Neural progenitor cell (in vitro differentiated cells): ENCODE measurements around the gene R3HDM1. TPM values are rescaled to one million over a fixed set of nuclear protein-coding genes. Genes with fewer than 3 reads are reported as not detected.

Experiments
- DNase-seq: peaks from one replicate; pipeline ENCODE4 v3.0.0-alpha.2; 2016; ENCODE audit warnings: low spot score
- H2AFZ ChIP-seq: fragments of 200-600 bp; sonication (generic); replicated peaks from 2 replicates; pipeline ENCODE4 v1.6.1; 2016; ENCODE audit warnings: antibody characterized with exemption
- H3F3A ChIP-seq: fragments of 200-600 bp; sonication (generic); 2 replicates; pipeline ENCODE4 v1.6.1; 2016; ENCODE audit warnings: antibody characterized with exemption, low read depth
- H3K27ac ChIP-seq: fragments of 200-600 bp; sonication (generic); 2 replicates; pipeline ENCODE4 v1.5.1; 2016; ENCODE audit warnings: mild to moderate bottlenecking
- H3K27me3 ChIP-seq: fragments of 200-600 bp; sonication (generic); 2 replicates; pipeline ENCODE4 v1.6.1; 2016; ENCODE audit warnings: mild to moderate bottlenecking, moderate library complexity
- H3K36me3 ChIP-seq: fragments of 200-600 bp; sonication (generic); 2 replicates; pipeline ENCODE4 v1.5.1; 2016
- H3K4me1 ChIP-seq: fragments of 200-600 bp; sonication (generic); 2 replicates; pipeline ENCODE4 v1.6.1; 2016; ENCODE audit warnings: mixed run types
- H3K4me2 ChIP-seq: fragments of 200-600 bp; sonication (generic); 2 replicates; pipeline ENCODE4 v1.6.1; 2016
- H3K4me3 ChIP-seq: fragments of 200-600 bp; sonication (generic); 2 replicates; pipeline ENCODE4 v1.5.1; 2016
- H3K79me2 ChIP-seq: fragments of 200-600 bp; sonication (generic); 2 replicates; pipeline ENCODE4 v1.6.1; 2016; ENCODE audit warnings: low read depth
- H3K9ac ChIP-seq: fragments of 200-600 bp; sonication (generic); 2 replicates; pipeline ENCODE4 v1.6.1; 2016
- H3K9me3 ChIP-seq: fragments of 200-600 bp; sonication (generic); 2 replicates; pipeline ENCODE4 v1.5.1; 2016; ENCODE audit warnings: low read depth
- H4K20me1 ChIP-seq: fragments of 200-600 bp; sonication (generic); 2 replicates; pipeline ENCODE4 v1.6.1; 2016; ENCODE audit warnings: low read depth
- H3K27ac Mint-ChIP-seq: 3 replicates; pipeline ENCODE4 v1.8.0; 2021; ENCODE audit warnings: mixed read lengths
- H3K27me3 Mint-ChIP-seq: 2 replicates; pipeline ENCODE4 v1.8.0; 2022; ENCODE audit warnings: low read depth, mild to moderate bottlenecking, inconsistent platforms, moderate library complexity, mixed read lengths; ENCODE audit not compliant: insufficient read depth
- H3K36me3 Mint-ChIP-seq: 3 replicates; pipeline ENCODE4 v1.8.0; 2021; ENCODE audit warnings: mixed read lengths
- H3K4me1 Mint-ChIP-seq: 3 replicates; pipeline ENCODE4 v1.8.0; 2021; ENCODE audit warnings: mixed read lengths
- H3K4me3 Mint-ChIP-seq: 3 replicates; pipeline ENCODE4 v1.8.0; 2021; ENCODE audit warnings: mild to moderate bottlenecking, moderate library complexity, mixed read lengths
- H3K9me3 Mint-ChIP-seq: 3 replicates; pipeline ENCODE4 v1.8.0; 2020; ENCODE audit warnings: mixed read lengths
- EZH2 ChIP-seq: fragments of 200-600 bp; sonication (generic); IDR thresholded peaks from 2 replicates; pipeline ENCODE4 v1.6.1; 2017; ENCODE audit warnings: antibody characterized with exemption, mild to moderate bottlenecking, moderate library complexity
- EZH2phosphoT487 ChIP-seq: fragments of 200-600 bp; sonication (generic); IDR thresholded peaks from 2 replicates; pipeline ENCODE4 v1.6.1; 2017; ENCODE audit warnings: antibody characterized with exemption
- total RNA-seq: library from RNA; depleted of rRNA; stranded (reverse); fragments of >200 nt; gene quantifications from 2 replicates; pipeline ENCODE4 v1.2.3, GENCODE V29; 2015; ENCODE audit warnings: low replicate concordance
- TF ChIP-seq, protein P1 (sequence below): fragments of 200-600 bp; sonication (generic); IDR thresholded peaks from 2 replicates; pipeline ENCODE4 v1.5.1; 2017; ENCODE audit warnings: antibody characterized with exemption, mild to moderate bottlenecking

The R3HDM1 gene
- total RNA-seq, 1 donor from 2014 or later: 49.4 TPM

DNA sequence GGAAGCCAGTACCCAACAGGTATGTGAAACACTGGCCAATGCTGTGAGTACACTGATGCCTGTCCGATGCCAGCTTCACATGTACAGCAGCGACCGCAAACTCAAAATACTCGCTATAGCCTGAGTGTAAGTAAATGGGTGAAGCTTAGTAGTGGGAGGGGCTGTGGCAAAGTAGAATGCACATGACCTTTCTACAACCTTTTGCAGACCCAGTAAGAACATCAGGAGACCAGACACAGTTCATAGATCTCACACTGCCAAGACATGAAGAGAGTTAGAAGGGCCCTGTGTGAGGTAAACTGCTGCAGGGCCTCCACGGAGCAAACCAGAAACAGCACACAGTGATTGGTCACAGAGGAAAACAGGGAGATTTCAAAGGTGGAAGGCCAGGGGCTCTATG, 201.3 kb downstream of the R3HDM1 start:
- H3K4me1 ChIP-seq: peaks cover 4% of the 10 kb centered on the region
- H3K36me3 Mint-ChIP-seq: no peaks in the 10 kb centered on the region
- H3K27ac Mint-ChIP-seq: peak overlapping the region; percentile 73
- no peaks in the 10 kb centered on the region for H3F3A ChIP-seq
- no peak overlapping the region for H3K4me3 Mint-ChIP-seq
- no peak for TF ChIP-seq EZH2phosphoT487
- TF ChIP-seq, protein P1, sequence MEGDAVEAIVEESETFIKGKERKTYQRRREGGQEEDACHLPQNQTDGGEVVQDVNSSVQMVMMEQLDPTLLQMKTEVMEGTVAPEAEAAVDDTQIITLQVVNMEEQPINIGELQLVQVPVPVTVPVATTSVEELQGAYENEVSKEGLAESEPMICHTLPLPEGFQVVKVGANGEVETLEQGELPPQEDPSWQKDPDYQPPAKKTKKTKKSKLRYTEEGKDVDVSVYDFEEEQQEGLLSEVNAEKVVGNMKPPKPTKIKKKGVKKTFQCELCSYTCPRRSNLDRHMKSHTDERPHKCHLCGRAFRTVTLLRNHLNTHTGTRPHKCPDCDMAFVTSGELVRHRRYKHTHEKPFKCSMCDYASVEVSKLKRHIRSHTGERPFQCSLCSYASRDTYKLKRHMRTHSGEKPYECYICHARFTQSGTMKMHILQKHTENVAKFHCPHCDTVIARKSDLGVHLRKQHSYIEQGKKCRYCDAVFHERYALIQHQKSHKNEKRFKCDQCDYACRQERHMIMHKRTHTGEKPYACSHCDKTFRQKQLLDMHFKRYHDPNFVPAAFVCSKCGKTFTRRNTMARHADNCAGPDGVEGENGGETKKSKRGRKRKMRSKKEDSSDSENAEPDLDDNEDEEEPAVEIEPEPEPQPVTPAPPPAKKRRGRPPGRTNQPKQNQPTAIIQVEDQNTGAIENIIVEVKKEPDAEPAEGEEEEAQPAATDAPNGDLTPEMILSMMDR: no peak
- no peak for TF ChIP-seq EZH2
- H3K9me3 ChIP-seq: no peaks in the 10 kb centered on the region
- H3K27ac ChIP-seq: no peak overlapping the region
- no peaks in the 10 kb centered on the region for H4K20me1 ChIP-seq
- H3K4me3 ChIP-seq: no peak overlapping the region
- H3K36me3 ChIP-seq: no peaks in the 10 kb centered on the region
- H3K27me3 ChIP-seq: no peaks in the 10 kb centered on the region
- no peak overlapping the region for H3K9ac ChIP-seq
- H3K27me3 Mint-ChIP-seq: peaks cover 2% of the 10 kb centered on the region
- DNase-seq: no peak
- H3K79me2 ChIP-seq: no peaks in the 10 kb centered on the region
- H3K4me2 ChIP-seq: no peak overlapping the region
- peak overlapping the region; percentile 63 for H2AFZ ChIP-seq
- no peaks in the 10 kb centered on the region for H3K9me3 Mint-ChIP-seq
- peaks cover 6% of the 10 kb centered on the region for H3K4me1 Mint-ChIP-seq

DNA sequence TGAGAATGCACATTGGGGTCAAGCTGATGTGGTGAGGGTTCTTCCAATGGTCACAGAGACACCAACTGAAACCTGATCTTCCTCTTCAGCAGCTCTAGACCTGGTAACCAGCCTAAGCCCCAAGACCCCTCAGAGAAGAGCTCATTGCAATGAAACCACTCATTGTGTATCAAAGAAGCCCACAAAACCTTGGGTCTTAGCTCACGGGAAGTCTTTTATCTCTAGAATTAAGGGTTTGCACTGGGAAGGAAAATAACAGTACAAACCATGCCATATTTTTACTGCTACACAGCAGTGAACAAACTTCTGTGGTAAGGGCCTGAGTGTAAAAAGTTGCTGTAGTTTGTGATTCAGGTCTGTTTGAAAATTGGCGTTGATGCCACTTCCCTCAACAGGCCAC, 201.8 kb downstream of the R3HDM1 start:
- no peaks in the 10 kb centered on the region for H3K79me2 ChIP-seq
- peaks cover 2% of the 10 kb centered on the region for H3K27me3 Mint-ChIP-seq
- H3K9me3 ChIP-seq: no peaks in the 10 kb centered on the region
- peaks cover 4% of the 10 kb centered on the region for H3K4me1 ChIP-seq
- no peaks in the 10 kb centered on the region for H4K20me1 ChIP-seq
- no peak overlapping the region for H3K27ac ChIP-seq
- H3K4me2 ChIP-seq: peak overlapping the region; percentile 22
- peaks cover 6% of the 10 kb centered on the region for H3K4me1 Mint-ChIP-seq
- H3F3A ChIP-seq: no peaks in the 10 kb centered on the region
- H3K4me3 ChIP-seq: no peak overlapping the region
- no peak for DNase-seq
- H3K9ac ChIP-seq: no peak overlapping the region
- H2AFZ ChIP-seq: peak overlapping the region; percentile 63
- H3K27ac Mint-ChIP-seq: no peak overlapping the region
- H3K27me3 ChIP-seq: no peaks in the 10 kb centered on the region
- H3K36me3 Mint-ChIP-seq: no peaks in the 10 kb centered on the region
- no peaks in the 10 kb centered on the region for H3K9me3 Mint-ChIP-seq
- H3K36me3 ChIP-seq: no peaks in the 10 kb centered on the region
- TF ChIP-seq EZH2 (no peak), EZH2phosphoT487 (no peak)
- TF ChIP-seq, protein P1: no peak
- no peak overlapping the region for H3K4me3 Mint-ChIP-seq

DNA sequence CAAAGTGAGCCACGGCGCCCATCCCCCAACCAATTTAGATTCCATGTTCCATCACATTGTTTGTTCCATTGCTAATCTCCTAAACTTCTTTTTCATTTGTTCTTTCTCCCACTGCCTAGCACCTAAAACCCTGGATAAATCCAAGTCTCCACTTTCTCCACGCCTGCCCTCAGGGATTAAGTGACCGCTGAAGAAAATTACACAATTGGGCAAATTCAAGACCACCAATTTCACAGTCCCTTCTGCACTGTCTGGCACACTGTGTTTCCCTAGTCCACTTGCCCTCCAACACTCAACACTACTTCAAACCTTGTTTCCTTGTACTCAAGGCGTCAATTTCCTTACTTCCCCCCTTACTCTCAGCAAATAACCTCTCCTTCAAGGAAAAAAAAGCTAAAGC, 205.3 kb downstream of the R3HDM1 start:
- H3K36me3 ChIP-seq: no peaks in the 10 kb centered on the region
- H3K9me3 ChIP-seq: no peaks in the 10 kb centered on the region
- no peak overlapping the region for H3K9ac ChIP-seq
- H3K4me1 ChIP-seq: peaks cover 4% of the 10 kb centered on the region
- no peak overlapping the region for H3K4me2 ChIP-seq
- Mint-ChIP-seq H3K27me3 (peaks cover 3% of the 10 kb centered on the region), H3K4me1 (peaks cover 6% of the 10 kb centered on the region), H3K27ac (no peak overlapping the region), H3K4me3 (no peak overlapping the region), H3K9me3 (no peaks in the 10 kb centered on the region), H3K36me3 (no peaks in the 10 kb centered on the region)
- no peak overlapping the region for H3K27ac ChIP-seq
- H3K27me3 ChIP-seq: no peaks in the 10 kb centered on the region
- H3F3A ChIP-seq: no peaks in the 10 kb centered on the region
- TF ChIP-seq, protein P1: no peak
- TF ChIP-seq EZH2phosphoT487: no peak
- no peak for DNase-seq
- H2AFZ ChIP-seq: no peak overlapping the region
- no peak overlapping the region for H3K4me3 ChIP-seq
- H4K20me1 ChIP-seq: no peaks in the 10 kb centered on the region
- no peaks in the 10 kb centered on the region for H3K79me2 ChIP-seq
